HCT116 (cell line): ENCODE data around the gene HOXB2.

Source experiments
- POLR2AphosphoS5 ChIP-seq: IDR thresholded peaks from 2 replicates; pipeline ENCODE4 v1.6.1; 2011; ENCODE audit warnings: mild to moderate bottlenecking, low read depth, low read length, moderate library complexity
- REST ChIP-seq: IDR thresholded peaks from 2 replicates; pipeline ENCODE4 v1.6.1; 2012; ENCODE audit warnings: low read depth

- no peak for TF ChIP-seq POLR2AphosphoS5
- no peak for TF ChIP-seq REST
These were observed 6.9 kb upstream of the HOXB2 start for GRCh38 chr17:48551596-48552465.
